Memory B cell (primary cell): Measurements from ENCODE around the gene ENSA.
A peak's percentile ranks its signal among the peaks of the same experiment; 100 is the strongest.
"Not testable (repeated sequence)": the region's sequence is repeated elsewhere in the genome, so short reads cannot be mapped to it uniquely, and the experiment has no call there.

Experiments
- ATAC-seq: fragments of 150-1000 bp; cut with Tn5 transposase; 2 replicates; pipeline ENCODE4 v1.10.0; 2021; ENCODE audit warnings: low read depth, mild to moderate bottlenecking, moderate library complexity
- DNase-seq, 2 donors: peaks; one replicate each; pipeline ENCODE4 v3.0.0; 2022; ENCODE audit warnings: low spot score in 2 of 2
- H3K27ac Mint-ChIP-seq: one replicate; pipeline ENCODE4 v1.8.0; 2022; ENCODE audit warnings: mild to moderate bottlenecking, moderate library complexity, mixed read lengths
- H3K27me3 Mint-ChIP-seq: one replicate; pipeline ENCODE4 v1.8.0; 2022; ENCODE audit warnings: mixed read lengths
- H3K36me3 Mint-ChIP-seq: one replicate; pipeline ENCODE4 v1.8.0; 2022; ENCODE audit warnings: mild to moderate bottlenecking, mixed read lengths
- H3K4me1 Mint-ChIP-seq: one replicate; pipeline ENCODE4 v1.8.0; 2022; ENCODE audit warnings: mixed read lengths
- H3K4me3 Mint-ChIP-seq: one replicate; pipeline ENCODE4 v1.8.0; 2022; ENCODE audit warnings: mild to moderate bottlenecking, moderate library complexity, mixed read lengths
- H3K9me3 Mint-ChIP-seq: one replicate; pipeline ENCODE4 v1.8.0; 2022; ENCODE audit warnings: mixed read lengths

ENSA gene, protein sequence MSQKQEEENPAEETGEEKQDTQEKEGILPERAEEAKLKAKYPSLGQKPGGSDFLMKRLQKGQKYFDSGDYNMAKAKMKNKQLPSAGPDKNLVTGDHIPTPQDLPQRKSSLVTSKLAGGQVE

GRCh38 chr1:150629115-150629928, at the start of gene ENSA:
Gene ENSA (minus strand): TSS chr1:150629612. CDS start chr1:150629470, 142 bp downstream.
- no peaks in the 10 kb centered on the region for H3K9me3 Mint-ChIP-seq
- peaks cover 10% of the 10 kb centered on the region for H3K4me1 Mint-ChIP-seq
- no peak within 1 kb of the TSS for H3K27ac Mint-ChIP-seq
- H3K27me3 Mint-ChIP-seq: no peaks in the 10 kb centered on the region
- DNase-seq (peak; percentile 89 to 94), ATAC-seq (peak; percentile 84)
- no peak within 1 kb of the TSS for H3K4me3 Mint-ChIP-seq
- peaks cover 14% of the 10 kb centered on the region for H3K36me3 Mint-ChIP-seq

GRCh38 chr1:150678988-150679387, 49.6 kb upstream of the ENSA start:
- peaks cover 2% of the 10 kb centered on the region for H3K36me3 Mint-ChIP-seq
- DNase-seq (no peak), ATAC-seq (no peak)
- H3K27me3 Mint-ChIP-seq: no peaks in the 10 kb centered on the region
- H3K4me1 Mint-ChIP-seq: peaks cover 3% of the 10 kb centered on the region
- H3K9me3 Mint-ChIP-seq: no peaks in the 10 kb centered on the region
- no peak overlapping the region for H3K4me3 Mint-ChIP-seq
- no peak overlapping the region for H3K27ac Mint-ChIP-seq

DNA sequence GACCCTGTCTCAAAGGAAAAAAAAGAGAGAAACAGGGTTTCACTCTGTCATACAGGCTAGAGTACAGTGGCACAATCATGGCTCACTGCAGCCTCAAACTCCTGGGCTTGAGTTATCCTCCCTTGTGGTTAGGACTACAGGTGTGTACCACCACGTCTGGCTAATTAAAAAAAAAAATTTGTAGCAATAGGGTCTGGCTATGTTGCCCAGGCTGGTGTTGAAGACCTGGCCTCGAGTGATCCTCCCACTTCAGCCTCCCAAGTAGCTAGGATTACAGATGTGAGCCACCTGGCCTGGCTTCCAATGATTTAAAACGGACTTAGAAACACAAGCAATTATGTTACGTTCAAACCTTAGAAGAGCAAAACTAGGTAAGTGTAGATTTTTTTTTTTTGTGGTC, 45.5 kb upstream of the ENSA start:
- H3K27me3 Mint-ChIP-seq: no peaks in the 10 kb centered on the region
- no peak for DNase-seq
- no peak overlapping the region for H3K27ac Mint-ChIP-seq
- ATAC-seq: no peak
- no peak overlapping the region for H3K4me3 Mint-ChIP-seq
- H3K4me1 Mint-ChIP-seq: no peaks in the 10 kb centered on the region
- H3K36me3 Mint-ChIP-seq: peaks cover 4% of the 10 kb centered on the region
- H3K9me3 Mint-ChIP-seq: no peaks in the 10 kb centered on the region

DNA sequence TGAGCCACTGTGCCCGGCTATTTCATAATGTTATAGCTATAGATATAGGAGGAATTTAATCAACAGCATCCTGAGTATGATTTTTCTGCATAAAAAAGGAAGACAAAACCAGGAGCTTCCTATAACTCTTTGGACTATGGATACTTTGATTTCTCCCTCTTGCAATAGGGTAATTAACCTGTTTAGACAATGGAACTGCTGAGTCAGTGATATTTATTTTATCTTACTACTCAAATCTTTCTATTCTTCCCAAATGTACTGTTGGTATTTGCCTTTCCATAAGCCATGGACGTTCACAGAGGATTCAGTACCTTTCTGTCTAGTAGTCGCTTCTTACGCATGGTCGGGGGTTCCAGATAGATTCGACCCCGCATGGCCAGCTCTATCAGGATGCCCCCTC, 33.9 kb upstream of the ENSA start:
- H3K36me3 Mint-ChIP-seq: peaks cover 25% of the 10 kb centered on the region

DNA sequence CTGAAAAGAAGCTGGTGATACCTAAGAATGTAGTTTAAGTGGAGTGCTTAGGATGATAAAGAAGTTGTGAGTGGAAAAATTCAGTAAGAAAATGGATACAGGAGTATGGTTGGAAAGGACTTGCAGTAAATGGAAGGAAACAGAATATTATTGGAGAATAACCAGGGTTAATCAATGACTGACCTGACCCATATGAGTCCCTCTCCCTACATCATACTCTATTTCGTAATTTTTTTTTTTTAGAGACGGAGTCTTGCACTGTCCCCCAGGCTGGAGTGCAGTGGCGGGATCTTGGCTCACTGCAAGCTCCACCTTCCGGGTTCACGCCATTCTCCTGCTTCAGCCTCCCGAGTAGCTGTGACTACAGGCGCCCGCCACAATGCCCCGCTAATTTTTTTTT, 33.4 kb upstream of the ENSA start:
- Mint-ChIP-seq H3K36me3 (peaks cover 26% of the 10 kb centered on the region), H3K4me1 (peaks cover 8% of the 10 kb centered on the region), H3K27ac (no peak overlapping the region), H3K4me3 (no peak overlapping the region), H3K27me3 (no peaks in the 10 kb centered on the region), H3K9me3 (peaks cover 1% of the 10 kb centered on the region)
- no peak for DNase-seq
- ATAC-seq: no peak

More for the DNA sequence above, 33.9 kb upstream of the ENSA start:
- Mint-ChIP-seq H3K4me3 (no peak overlapping the region), H3K27ac (peak overlapping the region; percentile 6), H3K9me3 (peaks cover 1% of the 10 kb centered on the region), H3K4me1 (peaks cover 8% of the 10 kb centered on the region), H3K27me3 (no peaks in the 10 kb centered on the region)
- DNase-seq: no peak
- no peak for ATAC-seq

DNA sequence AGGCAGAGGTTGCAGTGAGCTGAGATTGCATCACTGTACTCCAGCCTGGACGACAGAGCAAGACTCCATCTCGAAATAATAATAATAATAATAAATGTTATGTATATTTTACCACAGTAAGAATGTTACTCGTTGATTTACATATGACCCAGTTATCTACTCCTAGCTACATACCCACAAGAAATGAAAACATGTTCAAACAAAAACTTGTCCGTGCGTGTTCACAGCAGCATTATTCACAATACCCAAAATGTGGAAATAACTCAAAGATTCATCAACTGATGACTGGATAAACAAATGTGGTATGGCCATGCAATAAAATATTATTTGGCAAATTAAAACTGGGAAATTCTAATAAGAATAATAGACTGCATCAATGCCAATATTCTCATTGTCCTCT, 31.7 kb upstream of the ENSA start:
- Mint-ChIP-seq H3K36me3 (peaks cover 25% of the 10 kb centered on the region), H3K4me3 (no peak overlapping the region), H3K27ac (no peak overlapping the region), H3K4me1 (peaks cover 8% of the 10 kb centered on the region), H3K9me3 (peaks cover 1% of the 10 kb centered on the region), H3K27me3 (no peaks in the 10 kb centered on the region)
- ATAC-seq (no peak), DNase-seq (no peak)

DNA sequence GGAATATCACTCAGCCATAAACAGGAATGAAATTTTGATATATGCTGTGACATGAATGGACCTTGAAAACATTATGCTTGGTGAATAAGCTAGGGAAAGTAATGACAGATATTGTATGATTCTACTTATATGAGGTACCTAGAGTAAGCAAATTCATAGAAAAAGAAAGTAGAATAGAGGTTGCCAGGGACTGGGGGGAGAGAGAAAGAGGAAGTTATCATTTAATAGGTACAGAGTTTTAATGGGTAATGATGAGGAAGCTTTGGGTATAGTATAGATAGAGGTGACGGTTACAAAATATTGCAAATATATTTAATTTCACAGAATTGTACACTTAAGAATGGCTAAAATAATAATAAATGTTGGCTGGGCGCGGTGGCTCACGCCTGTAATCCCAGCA, 31.2 kb upstream of the ENSA start:
- Mint-ChIP-seq H3K27ac (no peak overlapping the region), H3K9me3 (peaks cover 1% of the 10 kb centered on the region), H3K36me3 (peaks cover 25% of the 10 kb centered on the region)

DNA sequence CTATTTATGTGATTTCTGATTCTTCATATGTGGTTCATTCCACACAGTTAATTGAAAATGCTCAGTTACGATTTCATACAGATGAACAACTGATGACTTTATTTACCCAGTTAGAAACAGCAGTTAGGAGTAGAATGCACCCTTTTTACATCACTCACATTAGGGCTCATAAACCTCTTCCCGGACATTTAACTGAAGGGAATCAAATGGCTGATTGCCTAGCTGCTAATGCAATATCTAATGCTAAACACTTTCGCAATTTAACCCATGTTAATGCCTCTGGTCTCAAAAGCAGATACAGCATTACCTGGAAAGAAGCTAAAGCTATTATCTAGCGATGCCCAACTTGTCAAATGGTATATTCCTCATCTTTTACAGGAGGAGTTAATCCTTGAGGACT, 27.7 kb upstream of the ENSA start:
- not testable (repeated sequence) for H3K9me3 Mint-ChIP-seq, H3K4me3 Mint-ChIP-seq, H3K27me3 Mint-ChIP-seq, H3K4me1 Mint-ChIP-seq, H3K27ac Mint-ChIP-seq, DNase-seq, ATAC-seq
- H3K36me3 Mint-ChIP-seq: peaks cover 21% of the 10 kb centered on the region

More for the DNA sequence above, 31.2 kb upstream of the ENSA start:
- H3K4me3 Mint-ChIP-seq: no peak overlapping the region
- H3K4me1 Mint-ChIP-seq: peaks cover 8% of the 10 kb centered on the region
- ATAC-seq (peak; percentile 70), DNase-seq (no peak)
- H3K27me3 Mint-ChIP-seq: no peaks in the 10 kb centered on the region

- H3K27me3 Mint-ChIP-seq, DNase-seq: not testable (repeated sequence)
- H3K36me3 Mint-ChIP-seq: peaks cover 19% of the 10 kb centered on the region
These were observed 25.2 kb upstream of the ENSA start for GRCh38 chr1:150654635-150655034.

GRCh38 chr1:150650193-150650592, 20.8 kb upstream of the ENSA start:
- peaks cover 22% of the 10 kb centered on the region for H3K36me3 Mint-ChIP-seq
- no peaks in the 10 kb centered on the region for H3K27me3 Mint-ChIP-seq
- peaks cover 3% of the 10 kb centered on the region for H3K4me1 Mint-ChIP-seq
- H3K27ac Mint-ChIP-seq: no peak overlapping the region
- DNase-seq (no peak), ATAC-seq (no peak)
- H3K4me3 Mint-ChIP-seq: no peak overlapping the region
- no peaks in the 10 kb centered on the region for H3K9me3 Mint-ChIP-seq

More at GRCh38 chr1:150654635-150655034, 25.2 kb upstream of the ENSA start:
- not testable (repeated sequence) for H3K4me3 Mint-ChIP-seq, H3K4me1 Mint-ChIP-seq, ATAC-seq, H3K9me3 Mint-ChIP-seq
- peak overlapping the region; percentile 68 for H3K27ac Mint-ChIP-seq

DNA sequence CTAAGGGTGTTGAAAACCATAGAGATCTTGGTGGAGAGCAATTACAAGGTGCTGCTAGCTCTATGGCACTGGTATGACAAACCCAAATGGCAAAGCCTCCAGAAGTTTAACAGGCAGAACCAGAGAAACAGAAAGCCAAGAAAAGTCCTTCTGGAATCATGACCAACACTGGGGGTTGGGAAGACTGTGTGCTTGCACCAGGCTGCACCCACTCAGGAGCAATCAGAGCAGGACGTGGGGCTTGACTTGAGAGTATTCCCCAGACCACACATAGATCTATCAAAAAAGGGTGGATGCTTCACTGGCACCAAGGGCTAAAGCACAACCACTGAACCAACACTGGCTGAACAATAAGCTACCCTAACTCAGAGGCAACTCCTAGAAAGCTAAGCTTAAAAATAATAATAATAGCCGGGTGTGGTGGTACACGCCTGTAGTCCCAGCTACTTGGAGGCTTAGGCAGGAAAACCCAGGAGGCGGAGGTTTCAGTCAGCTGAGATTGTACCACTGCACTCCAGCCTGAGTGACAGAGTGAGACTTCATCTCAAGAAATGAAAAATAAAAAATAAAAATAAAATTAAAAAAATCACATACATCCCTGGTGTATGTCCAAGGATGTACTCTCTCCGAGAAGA, 20.1 kb upstream of the ENSA start:
- Mint-ChIP-seq H3K4me3 (no peak overlapping the region), H3K27me3 (no peaks in the 10 kb centered on the region), H3K4me1 (peaks cover 3% of the 10 kb centered on the region), H3K27ac (no peak overlapping the region), H3K36me3 (peaks cover 19% of the 10 kb centered on the region), H3K9me3 (no peaks in the 10 kb centered on the region)
- ATAC-seq (no peak), DNase-seq (no peak)

- H3K4me1 Mint-ChIP-seq: no peaks in the 10 kb centered on the region
- no peaks in the 10 kb centered on the region for H3K27me3 Mint-ChIP-seq
- no peak for DNase-seq
- no peaks in the 10 kb centered on the region for H3K9me3 Mint-ChIP-seq
- H3K36me3 Mint-ChIP-seq: peaks cover 3% of the 10 kb centered on the region
- ATAC-seq: no peak
- no peak overlapping the region for H3K4me3 Mint-ChIP-seq
- no peak overlapping the region for H3K27ac Mint-ChIP-seq
These were observed 12.9 kb upstream of the ENSA start for GRCh38 chr1:150642296-150642695.

DNA sequence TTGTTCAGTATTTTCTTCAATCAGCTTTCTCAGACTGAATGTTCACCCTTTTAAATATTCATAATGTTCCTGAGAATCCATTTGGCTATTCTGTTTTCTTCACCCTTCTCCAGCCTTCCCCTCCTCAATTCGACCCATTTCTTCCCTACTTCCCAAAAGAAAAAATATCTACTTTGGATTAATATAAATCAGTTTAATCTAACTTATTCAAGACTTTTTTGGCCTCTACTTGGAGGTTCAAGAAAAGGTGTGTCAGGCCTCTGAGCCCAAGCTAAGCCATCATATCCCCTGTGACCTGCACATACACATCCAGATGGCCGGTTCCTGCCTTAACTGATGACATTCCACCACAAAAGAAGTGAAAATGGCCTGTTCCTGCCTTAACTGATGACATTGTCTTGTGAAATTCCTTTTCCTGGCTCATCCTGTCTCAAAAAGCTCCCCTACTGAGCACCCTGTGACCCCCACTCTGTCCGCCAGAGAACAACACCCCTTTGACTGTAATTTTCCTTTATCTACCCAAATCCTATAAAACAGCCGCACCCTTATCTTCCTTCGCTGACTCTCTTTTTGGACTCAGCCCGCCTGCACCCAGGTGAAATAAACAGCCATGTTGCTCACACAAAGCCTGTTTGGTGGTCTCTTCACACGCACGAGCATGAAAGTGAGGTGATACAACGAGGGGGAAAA, 11.9 kb upstream of the ENSA start:
- not testable (repeated sequence) for H3K27ac Mint-ChIP-seq, H3K27me3 Mint-ChIP-seq, H3K36me3 Mint-ChIP-seq, ATAC-seq, H3K9me3 Mint-ChIP-seq, H3K4me3 Mint-ChIP-seq, DNase-seq, H3K4me1 Mint-ChIP-seq

DNA sequence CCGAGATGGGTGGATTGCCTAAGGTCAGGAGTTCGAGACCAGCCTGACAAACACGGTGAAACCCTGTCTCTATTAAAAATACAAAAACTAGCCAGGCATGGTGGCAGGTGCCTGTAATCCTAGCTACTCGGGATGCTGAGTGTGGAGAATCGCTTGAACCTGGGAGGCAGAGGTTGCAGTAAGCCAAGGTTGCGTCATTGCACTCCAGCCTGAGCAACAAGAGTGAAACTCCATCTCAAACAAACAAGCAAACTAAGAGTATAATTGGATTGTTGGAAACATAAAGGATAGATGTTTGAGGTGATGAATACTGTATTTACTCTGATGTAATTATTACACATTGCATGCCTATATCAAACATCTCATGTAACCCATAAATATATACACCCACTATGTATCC, 9.0 kb upstream of the ENSA start:
- H3K9me3 Mint-ChIP-seq, H3K27ac Mint-ChIP-seq, H3K36me3 Mint-ChIP-seq, DNase-seq, ATAC-seq, H3K4me3 Mint-ChIP-seq, H3K27me3 Mint-ChIP-seq: not testable (repeated sequence)
- peaks cover 12% of the 10 kb centered on the region for H3K4me1 Mint-ChIP-seq
